ENCODE results near the gene SNX19. TPM values are rescaled to one million over a fixed set of nuclear protein-coding genes. Genes with fewer than 3 reads are reported as not detected.

Gene SNX19
- total and polyA plus RNA-seq, 2 experiments from 2014 or later: 5.2 to 30.0 TPM

GRCh38 chr11:130874396-130874795 is 41.9 kb downstream of the SNX19 start:
- Mint-ChIP-seq H3K9me3 (no peaks in the 10 kb centered on the region), H3K4me3 (no peak overlapping the region), H3K27me3 (ENCODE audit: insufficient read depth, low read depth, poor library complexity) (no peaks in the 10 kb centered on the region), H3K4me1 (no peaks in the 10 kb centered on the region), H3K27ac (no peak overlapping the region; the same call in 1 of the 2 replicates), H3K36me3 (ENCODE audit: low read depth) (peaks cover 24% of the 10 kb centered on the region)
- Histone ChIP-seq H4K20me1 (replicated peaks; ENCODE audit: insufficient read depth) (no peaks in the 10 kb centered on the region), H3K36me3 (ENCODE audit: insufficient read depth) (peaks cover 22% of the 10 kb centered on the region), H3K4me2 (no peak overlapping the region), H3K79me2 (replicated peaks; ENCODE audit: insufficient read depth) (no peaks in the 10 kb centered on the region), H3F3A (replicated peaks; ENCODE audit: low read depth) (no peaks in the 10 kb centered on the region), H2AFZ (no peak overlapping the region), H3K9me2 (ENCODE audit: insufficient read depth) (no peaks in the 10 kb centered on the region), H3K27ac (ENCODE audit: low read depth) (no peak overlapping the region), H3K27me3 (ENCODE audit: insufficient read depth) (no peaks in the 10 kb centered on the region), H3K4me3 (no peak overlapping the region), H3K4me1 (ENCODE audit: insufficient read depth) (no peaks in the 10 kb centered on the region)
- ATAC-seq (no peak), DNase-seq (ENCODE audit: low spot score) (no peak)
- no peak for TF ChIP-seq CTCF (conservative IDR thresholded peaks at IDR 0.05; ENCODE audit: low read depth in 2 of 2)
- no peak for TF ChIP-seq ZNF114 (CRISPR knock-in tag; IDR thresholded peaks at IDR 0.05)
- TF ChIP-seq STAT1 (IDR thresholded peaks at IDR 0.05; ENCODE audit: unreplicated experiment): no peak
- TF ChIP-seq ZNF462 (CRISPR knock-in tag; IDR thresholded peaks at IDR 0.05): no peak

- Histone ChIP-seq H3F3A (replicated peaks; ENCODE audit: low read depth) (no peaks in the 10 kb centered on the region), H3K9me2 (ENCODE audit: insufficient read depth) (no peaks in the 10 kb centered on the region), H3K4me1 (ENCODE audit: insufficient read depth) (no peaks in the 10 kb centered on the region), H3K4me3 (no peak overlapping the region), H3K27ac (ENCODE audit: low read depth) (no peak overlapping the region), H4K20me1 (replicated peaks; ENCODE audit: insufficient read depth) (no peaks in the 10 kb centered on the region), H3K27me3 (ENCODE audit: insufficient read depth) (no peaks in the 10 kb centered on the region), H3K79me2 (replicated peaks; ENCODE audit: insufficient read depth) (no peaks in the 10 kb centered on the region), H3K36me3 (ENCODE audit: insufficient read depth) (peaks cover 16% of the 10 kb centered on the region; the same call in 1 of the 2 replicates), H3K4me2 (no peak overlapping the region), H2AFZ (no peak overlapping the region)
- Mint-ChIP-seq H3K27ac (no peak overlapping the region), H3K4me1 (no peaks in the 10 kb centered on the region; the same call in 2 of the 3 replicates), H3K9me3 (no peaks in the 10 kb centered on the region), H3K27me3 (ENCODE audit: insufficient read depth, low read depth, poor library complexity) (no peaks in the 10 kb centered on the region), H3K36me3 (ENCODE audit: low read depth) (peaks cover 18% of the 10 kb centered on the region; the same call in 2 of the 3 replicates), H3K4me3 (no peak overlapping the region)
- ATAC-seq (no peak), DNase-seq (ENCODE audit: low spot score) (no peak)
- no peak for TF ChIP-seq EZH2phosphoT487 (IDR thresholded peaks at IDR 0.05; ENCODE audit: unreplicated experiment)
- TF ChIP-seq ETS1 (IDR thresholded peaks at IDR 0.05): no peak
- TF ChIP-seq REST (IDR thresholded peaks at IDR 0.05; ENCODE audit: unreplicated experiment): no peak
- no peak for TF ChIP-seq EZH2 (IDR thresholded peaks at IDR 0.05; ENCODE audit: low read depth, unreplicated experiment)
- TF ChIP-seq ZNF331 (CRISPR knock-in tag; IDR thresholded peaks at IDR 0.05; ENCODE audit: low read depth): no peak
- TF ChIP-seq NANOG (IDR thresholded peaks at IDR 0.05; ENCODE audit: borderline replicate concordance): no peak
These were observed 42.5 kb downstream of the SNX19 start for GRCh38 chr11:130873761-130874160.

Measured in GM23338 (cell line).